ENCODE results near the gene PRPF4. TPM values are rescaled to one million over a fixed set of nuclear protein-coding genes. Genes with fewer than 3 reads are reported as not detected.
"Not testable (repeated sequence)": the region's sequence is repeated elsewhere in the genome, so short reads cannot be mapped to it uniquely, and the experiment has no call there.

Gene PRPF4
- 10 to 100 TPM in 2 of 4 donors, 1 to 10 TPM in 2; 9.0 to 14.4 (median 10.9) TPM for total RNA-seq

DNA sequence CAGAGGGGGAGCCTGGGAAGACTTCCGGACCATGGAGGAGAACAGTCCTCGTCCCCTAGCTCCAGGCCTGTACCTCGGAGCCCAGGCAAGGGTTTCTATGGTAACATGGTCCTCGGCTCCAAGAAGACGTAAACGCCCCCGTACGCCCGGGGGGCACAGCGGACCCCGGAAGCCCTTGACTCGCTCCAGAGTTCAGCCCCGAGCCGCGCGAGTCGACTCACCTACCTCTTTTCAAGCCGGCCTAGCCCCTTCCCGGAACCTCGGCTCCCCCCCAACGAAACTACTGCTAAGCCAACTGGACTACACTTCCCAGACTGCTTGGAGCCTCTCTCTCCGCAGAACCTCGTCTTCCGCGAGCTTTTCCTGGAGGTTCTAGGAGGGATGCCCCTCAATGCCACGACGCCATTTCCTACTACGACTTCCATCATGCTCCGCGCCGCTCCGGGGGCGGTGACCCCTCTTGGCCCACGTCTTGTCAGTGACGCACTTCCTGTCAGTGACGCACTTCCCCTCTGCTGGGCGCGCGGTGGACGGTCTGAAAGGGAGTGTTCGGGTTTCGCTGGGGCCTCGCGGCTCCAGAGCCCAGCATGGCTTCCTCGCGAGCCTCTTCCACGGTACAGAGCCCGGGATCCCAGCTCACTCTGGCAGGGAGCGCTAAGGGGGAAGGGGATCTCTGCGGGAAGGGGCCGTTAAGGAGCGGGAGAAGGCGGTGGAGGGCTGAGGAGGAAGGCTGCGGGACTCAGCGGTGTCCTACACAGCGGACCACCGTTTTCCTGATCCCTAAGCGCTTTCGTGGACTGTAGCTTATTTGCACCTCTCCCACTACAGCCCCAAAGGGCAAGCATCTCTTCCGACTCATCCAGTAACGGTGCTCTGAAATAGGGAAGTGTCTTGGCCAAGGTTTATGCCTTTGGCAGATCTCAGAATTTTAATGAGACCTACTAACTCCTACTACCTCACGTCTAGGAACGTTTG is at the start of gene PRPF4, which contains the start of gene CDC26:
PRPF4 (plus strand) TSS at position 502 of the 975 bp plus-strand sequence; CDS start at position 588, 86 bp downstream.
CDC26 (minus strand) TSS at position 416 of the 975 bp plus-strand sequence. CDS start 3,065 bp downstream, outside the sequence.
- 0 to 1% methylated on average over 46 to 54 of the region's 63 CpGs for WGBS, 2 donors
- peak; percentile 97 to 98 for DNase-seq (ENCODE audit: low spot score in 2 of 2)
- TF ChIP-seq POLR2A (IDR thresholded peaks at IDR 0.05) (peak; percentile 92 to 94), EP300 (IDR thresholded peaks at IDR 0.05) (peak; percentile 99)
- TF ChIP-seq, protein P1, sequence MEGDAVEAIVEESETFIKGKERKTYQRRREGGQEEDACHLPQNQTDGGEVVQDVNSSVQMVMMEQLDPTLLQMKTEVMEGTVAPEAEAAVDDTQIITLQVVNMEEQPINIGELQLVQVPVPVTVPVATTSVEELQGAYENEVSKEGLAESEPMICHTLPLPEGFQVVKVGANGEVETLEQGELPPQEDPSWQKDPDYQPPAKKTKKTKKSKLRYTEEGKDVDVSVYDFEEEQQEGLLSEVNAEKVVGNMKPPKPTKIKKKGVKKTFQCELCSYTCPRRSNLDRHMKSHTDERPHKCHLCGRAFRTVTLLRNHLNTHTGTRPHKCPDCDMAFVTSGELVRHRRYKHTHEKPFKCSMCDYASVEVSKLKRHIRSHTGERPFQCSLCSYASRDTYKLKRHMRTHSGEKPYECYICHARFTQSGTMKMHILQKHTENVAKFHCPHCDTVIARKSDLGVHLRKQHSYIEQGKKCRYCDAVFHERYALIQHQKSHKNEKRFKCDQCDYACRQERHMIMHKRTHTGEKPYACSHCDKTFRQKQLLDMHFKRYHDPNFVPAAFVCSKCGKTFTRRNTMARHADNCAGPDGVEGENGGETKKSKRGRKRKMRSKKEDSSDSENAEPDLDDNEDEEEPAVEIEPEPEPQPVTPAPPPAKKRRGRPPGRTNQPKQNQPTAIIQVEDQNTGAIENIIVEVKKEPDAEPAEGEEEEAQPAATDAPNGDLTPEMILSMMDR (IDR thresholded peaks at IDR 0.05) = peak in 2 of 5 experiments; percentile 26 to 38
- Histone ChIP-seq H3K36me3 (peaks cover 2 to 66% (median 17%) of the 10 kb centered on the region in 3 donors), H3K4me3 (peak within 1 kb of the TSS; percentile 72 to 78 (median 77)), H3K27me3 (no peaks in the 10 kb centered on the region), H3K4me1 (peaks cover 5 to 40% (median 10%) of the 10 kb centered on the region in 4 donors), H3K9me3 (no peaks in the 10 kb centered on the region), H3K27ac (peak within 1 kb of the TSS; percentile 91 to 97 (median 94))

DNA sequence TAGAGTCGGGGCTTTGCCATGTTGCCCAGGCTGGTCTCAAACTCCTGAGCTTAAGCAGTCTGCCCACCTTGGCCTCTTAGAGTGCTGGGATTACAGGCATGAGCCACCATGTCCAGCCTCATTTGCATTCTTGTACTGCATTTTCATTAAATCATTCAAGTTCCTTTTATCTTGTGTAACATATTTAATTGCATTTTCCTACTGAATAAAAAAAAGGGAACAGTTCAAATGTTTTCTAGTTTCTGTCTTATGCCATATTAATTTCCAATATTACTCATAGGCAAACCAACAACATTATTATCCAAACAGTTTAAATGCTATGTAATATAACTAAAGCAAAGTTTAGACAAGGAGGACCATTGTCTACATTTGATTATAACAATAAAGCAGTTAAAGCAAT is 48.0 kb upstream of the PRPF4 start:
- no peak for DNase-seq (ENCODE audit: low spot score in 2 of 2)
- H3K9me3 ChIP-seq = no peaks in the 10 kb centered on the region
- no peak for TF ChIP-seq EP300 (IDR thresholded peaks at IDR 0.05)
- TF ChIP-seq POLR2A (IDR thresholded peaks at IDR 0.05) = no peak
- TF ChIP-seq, protein P1 (IDR thresholded peaks at IDR 0.05) = no peak
- WGBS, 2 donors = 20 to 86% methylated on average over 1 of the region's 1 CpG
- H3K4me3 ChIP-seq = no peak overlapping the region
- H3K27ac ChIP-seq = no peak overlapping the region
- no peaks in the 10 kb centered on the region for H3K27me3 ChIP-seq
- H3K4me1 ChIP-seq = peaks cover 0 to 14% (median 2%) of the 10 kb centered on the region in 4 donors
- no peaks in the 10 kb centered on the region for H3K36me3 ChIP-seq

DNA sequence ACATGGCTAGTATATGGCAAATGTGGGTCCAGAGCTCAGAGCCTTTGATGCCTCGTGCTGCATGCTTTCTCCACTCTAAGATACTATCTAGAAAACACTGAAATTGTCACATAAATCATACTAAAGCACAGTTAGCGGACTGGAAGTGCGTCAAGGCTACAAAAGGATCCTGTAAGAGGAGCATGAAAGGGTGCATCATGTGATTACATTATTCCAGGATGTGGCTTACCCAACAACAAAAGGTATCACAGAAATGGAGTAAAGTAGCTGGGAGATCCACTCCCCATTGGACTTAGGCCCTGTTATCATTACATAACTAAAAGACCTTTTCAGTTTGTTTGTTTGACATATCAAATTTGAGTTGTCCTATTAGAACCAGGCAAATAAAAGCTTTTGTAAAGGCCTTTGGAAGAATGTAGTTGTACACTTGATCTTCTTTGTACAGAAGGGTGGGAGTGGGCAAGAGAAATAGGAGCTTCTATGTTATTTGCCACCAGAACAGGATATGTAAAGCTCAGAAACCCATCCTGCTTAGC is 47.3 kb upstream of the PRPF4 start:
- TF ChIP-seq, protein P1 (IDR thresholded peaks at IDR 0.05) = no peak
- TF ChIP-seq POLR2A (IDR thresholded peaks at IDR 0.05) = no peak
- no peak for TF ChIP-seq EP300 (IDR thresholded peaks at IDR 0.05)
- WGBS, 2 donors = 66% methylated on average over 3 of the region's 3 CpGs
- Histone ChIP-seq H3K36me3 (no peaks in the 10 kb centered on the region), H3K27ac (no peak overlapping the region), H3K9me3 (no peaks in the 10 kb centered on the region), H3K4me1 (peaks cover 0 to 11% (median 2%) of the 10 kb centered on the region in 4 donors), H3K4me3 (no peak overlapping the region), H3K27me3 (no peaks in the 10 kb centered on the region)
- no peak for DNase-seq (ENCODE audit: low spot score in 2 of 2)

DNA sequence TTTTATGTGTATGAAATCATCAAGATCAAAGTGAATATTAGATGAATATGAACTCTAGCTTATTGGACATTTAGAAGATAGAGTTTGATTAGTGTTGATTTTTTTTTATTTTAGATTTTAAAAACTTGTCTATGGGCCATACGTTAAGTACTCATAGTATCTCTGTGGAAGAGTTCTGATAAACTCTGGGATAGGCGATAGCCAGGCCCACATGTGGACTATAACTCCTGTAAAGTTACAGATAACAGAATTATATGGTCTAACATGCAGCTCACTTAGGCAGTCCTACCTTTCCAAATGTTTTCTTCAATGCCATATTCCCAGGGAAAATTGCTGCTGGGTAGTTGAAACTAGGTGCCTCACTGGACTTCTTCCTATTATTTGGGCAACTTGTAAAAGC is 43.8 kb upstream of the PRPF4 start:
- no peak overlapping the region for H3K4me3 ChIP-seq
- TF ChIP-seq, protein P1 (IDR thresholded peaks at IDR 0.05) = no peak
- TF ChIP-seq POLR2A (IDR thresholded peaks at IDR 0.05) = no peak
- TF ChIP-seq EP300 (IDR thresholded peaks at IDR 0.05) = no peak
- no peak for DNase-seq (ENCODE audit: low spot score in 2 of 2)
- H3K36me3 ChIP-seq = no peaks in the 10 kb centered on the region
- no peak overlapping the region for H3K27ac ChIP-seq
- 91 to 100% methylated on average over 2 of the region's 2 CpGs for WGBS, 2 donors
- no peaks in the 10 kb centered on the region for H3K9me3 ChIP-seq
- H3K4me1 ChIP-seq = peaks cover 0 to 13% (median 4%) of the 10 kb centered on the region in 4 donors
- H3K27me3 ChIP-seq = no peaks in the 10 kb centered on the region

DNA sequence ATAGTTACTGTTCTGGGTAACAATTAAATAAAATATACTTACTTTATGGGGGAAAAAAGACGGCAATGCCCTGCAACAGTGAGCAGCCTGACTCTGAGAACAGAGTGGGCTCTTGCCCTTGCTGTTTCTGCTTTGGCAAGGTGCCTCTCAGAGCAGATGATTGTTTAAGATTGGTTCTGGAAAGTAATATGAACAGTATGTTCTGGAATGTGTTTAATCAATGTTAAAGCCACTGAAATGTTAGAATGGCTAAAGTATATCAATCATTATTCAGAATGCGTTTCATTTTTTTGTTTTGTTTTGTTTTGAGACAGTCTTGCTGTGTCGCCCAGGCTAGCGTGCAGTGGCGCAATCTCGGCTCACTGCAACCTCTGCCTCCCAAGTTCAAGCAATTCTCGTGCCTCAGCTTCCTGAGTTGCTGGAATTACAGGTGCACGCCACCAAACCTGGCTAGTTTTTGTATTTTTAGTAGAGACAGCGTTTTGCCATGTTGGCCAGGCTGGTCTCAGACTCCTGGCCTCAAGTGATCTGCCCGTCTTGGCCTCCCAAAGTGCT is 39.7 kb upstream of the PRPF4 start:
- H3K9me3 ChIP-seq; H3K4me3 ChIP-seq; H3K27ac ChIP-seq; H3K27me3 ChIP-seq; H3K36me3 ChIP-seq; DNase-seq (ENCODE audit: low spot score in 2 of 2): not testable (repeated sequence)
- peaks cover 0 to 13% (median 4%) of the 10 kb centered on the region in 4 donors for H3K4me1 ChIP-seq
- 84 to 86% methylated on average over 10 of the region's 10 CpGs for WGBS, 2 donors

All from tibial nerve (tissue), 4 donors.